ENCODE results near the gene PPP6R1. TPM values are rescaled to one million over a fixed set of nuclear protein-coding genes. Genes with fewer than 3 reads are reported as not detected.

Gene PPP6R1
- total RNA-seq, 1 experiment from 2014 or later, result 70.6 TPM

DNA sequence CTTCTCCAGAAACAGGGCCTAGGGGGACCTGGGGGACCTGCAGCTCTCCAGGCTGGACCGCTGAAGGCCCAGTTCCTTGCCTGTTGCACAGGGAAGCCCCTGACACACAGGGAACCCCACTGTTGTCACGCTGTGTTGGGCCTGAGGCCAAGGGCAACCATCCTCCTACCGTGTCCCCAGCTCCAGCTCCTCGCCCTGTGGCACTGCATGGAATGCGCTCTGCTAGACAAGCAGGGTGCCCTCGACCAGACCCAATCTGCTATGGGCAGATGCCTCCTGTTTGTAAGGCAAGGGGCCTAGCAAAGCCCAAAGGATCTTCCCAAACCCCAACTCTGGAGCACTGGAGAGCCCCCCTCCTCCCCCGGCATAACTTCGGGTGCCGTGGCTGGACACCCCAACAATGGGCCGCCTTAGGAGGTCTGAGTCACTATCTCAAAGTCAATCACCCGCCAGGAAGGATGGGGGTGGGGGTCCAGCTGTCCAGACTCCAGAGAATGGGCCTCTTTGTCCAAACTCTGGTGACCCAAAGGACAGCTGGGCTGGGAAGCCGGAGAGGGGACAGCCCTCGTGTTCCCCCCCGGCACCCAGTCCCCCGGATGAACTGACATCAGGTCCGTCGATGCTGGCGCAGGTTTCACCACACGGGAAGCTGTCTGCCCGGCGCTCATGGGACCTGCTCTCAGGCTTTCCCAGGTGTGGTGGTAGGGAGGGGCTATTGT is 28.7 kb upstream of the PPP6R1 start:
- Mint-ChIP-seq H3K27me3 (ENCODE audit: insufficient read depth, unreplicated experiment) (peaks cover 12% of the 10 kb centered on the region), H3K36me3 (ENCODE audit: insufficient read depth, unreplicated experiment) (peaks cover 5% of the 10 kb centered on the region), H3K4me1 (ENCODE audit: insufficient read depth, unreplicated experiment) (peaks cover 16% of the 10 kb centered on the region), H3K9me3 (ENCODE audit: unreplicated experiment) (no peaks in the 10 kb centered on the region), H3K4me3 (ENCODE audit: unreplicated experiment) (no peak overlapping the region), H3K27ac (ENCODE audit: low read depth, unreplicated experiment) (no peak overlapping the region)
- DNase-seq (ENCODE audit: unreplicated experiment), result no peak
- POLR2A ChIA-PET, result interaction anchor here (0.6 to 0.7 kb wide), 2 partner anchors 106 to 1264 kb away, joined by 3 read pairs; no protein-coding TSS in a partner anchor
- intact Hi-C loops (cut with micrococcal nuclease), result no loop called here
- TF ChIP-seq, protein P1, sequence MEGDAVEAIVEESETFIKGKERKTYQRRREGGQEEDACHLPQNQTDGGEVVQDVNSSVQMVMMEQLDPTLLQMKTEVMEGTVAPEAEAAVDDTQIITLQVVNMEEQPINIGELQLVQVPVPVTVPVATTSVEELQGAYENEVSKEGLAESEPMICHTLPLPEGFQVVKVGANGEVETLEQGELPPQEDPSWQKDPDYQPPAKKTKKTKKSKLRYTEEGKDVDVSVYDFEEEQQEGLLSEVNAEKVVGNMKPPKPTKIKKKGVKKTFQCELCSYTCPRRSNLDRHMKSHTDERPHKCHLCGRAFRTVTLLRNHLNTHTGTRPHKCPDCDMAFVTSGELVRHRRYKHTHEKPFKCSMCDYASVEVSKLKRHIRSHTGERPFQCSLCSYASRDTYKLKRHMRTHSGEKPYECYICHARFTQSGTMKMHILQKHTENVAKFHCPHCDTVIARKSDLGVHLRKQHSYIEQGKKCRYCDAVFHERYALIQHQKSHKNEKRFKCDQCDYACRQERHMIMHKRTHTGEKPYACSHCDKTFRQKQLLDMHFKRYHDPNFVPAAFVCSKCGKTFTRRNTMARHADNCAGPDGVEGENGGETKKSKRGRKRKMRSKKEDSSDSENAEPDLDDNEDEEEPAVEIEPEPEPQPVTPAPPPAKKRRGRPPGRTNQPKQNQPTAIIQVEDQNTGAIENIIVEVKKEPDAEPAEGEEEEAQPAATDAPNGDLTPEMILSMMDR (IDR thresholded peaks at IDR 0.05; ENCODE audit: unreplicated experiment), result no peak
- no TSS peak for BruUV-seq (replicated peaks)
- CTCF ChIA-PET, result interaction anchor here (0.7 to 0.9 kb wide), 4 partner anchors 14 to 146 kb away, joined by 3 to 5 read pairs (median 4); partner anchors contain the start of gene TMEM238

DNA sequence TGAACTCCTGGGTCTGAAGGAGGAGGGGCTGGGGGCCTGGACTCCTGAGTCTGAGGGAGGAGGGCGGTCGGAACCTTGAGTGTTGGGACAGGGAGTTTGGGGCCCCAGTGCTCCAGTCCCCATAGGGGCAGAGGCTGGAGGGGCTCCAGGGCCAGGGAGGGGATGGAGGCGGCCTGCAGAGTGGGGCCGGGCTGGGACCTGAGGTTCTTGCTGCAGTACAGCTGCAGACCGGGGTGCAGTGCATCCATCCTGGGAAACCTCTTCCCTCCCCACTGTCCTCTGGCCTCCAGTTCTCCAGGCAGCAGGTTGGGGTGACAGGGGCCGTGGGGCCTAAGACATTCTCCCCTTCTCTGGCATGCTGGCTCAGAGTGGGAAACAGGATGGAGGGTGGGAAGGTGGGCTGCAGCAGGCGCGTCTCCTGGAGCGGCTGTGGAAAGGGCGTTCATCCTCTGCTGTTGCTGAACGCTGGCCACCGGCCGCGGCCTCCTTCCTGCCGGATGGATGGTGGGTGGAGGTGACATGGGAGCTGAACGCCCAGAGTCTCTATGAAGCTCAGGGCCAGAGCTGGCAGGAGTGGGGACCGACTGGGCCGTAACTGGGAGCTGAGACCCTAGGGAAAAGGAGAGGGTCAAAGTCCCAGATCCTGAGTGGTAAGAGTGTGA is 26.5 kb upstream of the PPP6R1 start:
- intact Hi-C loops (cut with micrococcal nuclease), result no loop called here
- ChIA-PET CTCF (interaction anchor here (0.6 to 0.7 kb wide), 2 partner anchors 18 to 101 kb away, joined by 3 read pairs; no protein-coding TSS in a partner anchor), POLR2A (no interaction called here)
- TF ChIP-seq, protein P1 (IDR thresholded peaks at IDR 0.05; ENCODE audit: unreplicated experiment), result no peak
- Mint-ChIP-seq H3K36me3 (ENCODE audit: insufficient read depth, unreplicated experiment) (no peaks in the 10 kb centered on the region), H3K9me3 (ENCODE audit: unreplicated experiment) (no peaks in the 10 kb centered on the region), H3K4me1 (ENCODE audit: insufficient read depth, unreplicated experiment) (peaks cover 22% of the 10 kb centered on the region), H3K27me3 (ENCODE audit: insufficient read depth, unreplicated experiment) (peaks cover 12% of the 10 kb centered on the region), H3K4me3 (ENCODE audit: unreplicated experiment) (peak overlapping the region; percentile 47), H3K27ac (ENCODE audit: low read depth, unreplicated experiment) (no peak overlapping the region)
- DNase-seq (ENCODE audit: unreplicated experiment), result no peak
- no TSS peak for BruUV-seq (replicated peaks)

DNA sequence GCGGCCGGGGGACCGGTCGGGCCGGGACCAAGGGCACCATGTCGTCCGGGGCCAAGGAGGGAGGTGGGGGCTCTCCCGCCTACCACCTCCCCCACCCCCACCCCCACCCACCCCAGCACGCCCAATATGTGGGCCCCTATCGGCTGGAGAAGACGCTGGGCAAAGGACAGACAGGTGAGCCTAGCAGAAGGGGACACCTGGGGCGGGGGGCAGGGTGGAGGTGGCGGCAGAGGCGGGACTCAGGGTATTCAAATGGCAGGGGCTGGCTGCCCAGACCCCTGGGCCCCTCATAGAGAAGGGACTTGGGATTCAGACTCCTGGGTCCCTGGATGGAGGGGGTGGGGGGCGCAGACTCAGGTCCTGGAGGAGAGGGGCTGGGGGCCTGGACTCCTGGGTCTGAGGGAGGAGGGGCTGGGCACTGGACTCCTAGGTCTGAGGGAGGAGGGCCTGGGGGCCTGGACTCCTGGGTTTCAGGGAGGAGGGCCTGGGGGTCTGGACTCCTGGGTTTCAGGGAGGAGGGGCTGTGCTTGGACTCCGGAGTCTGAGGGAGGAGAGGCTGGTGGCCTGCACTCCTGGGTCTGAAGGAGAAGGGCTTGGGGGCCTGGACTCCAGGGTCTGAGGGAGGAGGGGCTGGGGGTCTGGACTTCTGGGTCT is 25.7 kb upstream of the PPP6R1 start:
- intact Hi-C loops (cut with micrococcal nuclease), result no loop called here
- POLR2A ChIA-PET, result no interaction called here
- H3K9me3 Mint-ChIP-seq (ENCODE audit: unreplicated experiment), result no peaks in the 10 kb centered on the region
- TF ChIP-seq, protein P1 (IDR thresholded peaks at IDR 0.05; ENCODE audit: unreplicated experiment), result no peak
- CTCF ChIA-PET, result interaction anchor here (0.6 kb wide), 1 partner anchor 102 kb away, joined by 3 read pairs; no protein-coding TSS in a partner anchor
- H3K4me1 Mint-ChIP-seq (ENCODE audit: insufficient read depth, unreplicated experiment), result peaks cover 28% of the 10 kb centered on the region
- no peaks in the 10 kb centered on the region for H3K36me3 Mint-ChIP-seq (ENCODE audit: insufficient read depth, unreplicated experiment)
- no peak for DNase-seq (ENCODE audit: unreplicated experiment)
- peaks cover 12% of the 10 kb centered on the region for H3K27me3 Mint-ChIP-seq (ENCODE audit: insufficient read depth, unreplicated experiment)
- H3K27ac Mint-ChIP-seq (ENCODE audit: low read depth, unreplicated experiment), result no peak overlapping the region
- BruUV-seq (replicated peaks), result no TSS peak
- H3K4me3 Mint-ChIP-seq (ENCODE audit: unreplicated experiment), result peak overlapping the region; percentile 47
